ENCODE results near the gene ABCC11.

DNA sequence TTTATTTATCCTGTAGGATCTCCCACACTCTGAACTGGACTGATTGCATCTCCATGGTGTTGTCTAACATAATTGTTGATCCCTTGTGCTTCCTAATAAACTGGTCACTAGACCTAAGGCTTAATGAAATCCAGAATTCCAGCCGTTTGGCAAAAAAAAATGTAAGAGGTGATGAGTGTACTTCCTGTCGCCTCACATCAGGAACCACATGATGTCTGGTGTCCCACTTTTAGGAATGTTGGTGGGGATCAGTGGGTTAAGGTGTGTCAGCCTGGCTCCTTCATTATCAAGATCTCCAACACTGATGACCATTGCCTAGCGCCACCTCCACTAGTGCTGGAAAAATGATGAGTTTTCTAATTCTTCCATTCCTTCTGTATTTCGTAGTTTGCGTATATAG, 21.9 kb downstream of the ABCC11 start:
- no peak for TF ChIP-seq ZNF512B (CRISPR knock-in tag; IDR thresholded peaks at IDR 0.05; ENCODE audit: borderline replicate concordance)
- TF ChIP-seq, protein P1, sequence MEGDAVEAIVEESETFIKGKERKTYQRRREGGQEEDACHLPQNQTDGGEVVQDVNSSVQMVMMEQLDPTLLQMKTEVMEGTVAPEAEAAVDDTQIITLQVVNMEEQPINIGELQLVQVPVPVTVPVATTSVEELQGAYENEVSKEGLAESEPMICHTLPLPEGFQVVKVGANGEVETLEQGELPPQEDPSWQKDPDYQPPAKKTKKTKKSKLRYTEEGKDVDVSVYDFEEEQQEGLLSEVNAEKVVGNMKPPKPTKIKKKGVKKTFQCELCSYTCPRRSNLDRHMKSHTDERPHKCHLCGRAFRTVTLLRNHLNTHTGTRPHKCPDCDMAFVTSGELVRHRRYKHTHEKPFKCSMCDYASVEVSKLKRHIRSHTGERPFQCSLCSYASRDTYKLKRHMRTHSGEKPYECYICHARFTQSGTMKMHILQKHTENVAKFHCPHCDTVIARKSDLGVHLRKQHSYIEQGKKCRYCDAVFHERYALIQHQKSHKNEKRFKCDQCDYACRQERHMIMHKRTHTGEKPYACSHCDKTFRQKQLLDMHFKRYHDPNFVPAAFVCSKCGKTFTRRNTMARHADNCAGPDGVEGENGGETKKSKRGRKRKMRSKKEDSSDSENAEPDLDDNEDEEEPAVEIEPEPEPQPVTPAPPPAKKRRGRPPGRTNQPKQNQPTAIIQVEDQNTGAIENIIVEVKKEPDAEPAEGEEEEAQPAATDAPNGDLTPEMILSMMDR (CRISPR knock-in tag; IDR thresholded peaks at IDR 0.05), result no peak
- TF ChIP-seq POLR2AphosphoS5 (IDR thresholded peaks at IDR 0.05; ENCODE audit: low read depth, low read length), result no peak
- TF ChIP-seq ZNF3 (CRISPR knock-in tag; IDR thresholded peaks at IDR 0.05), result no peak
- no peak for TF ChIP-seq CCDC6 (CRISPR knock-in tag; IDR thresholded peaks at IDR 0.05)
- no peak for TF ChIP-seq NR1H2 (CRISPR knock-in tag; IDR thresholded peaks at IDR 0.05; ENCODE audit: borderline replicate concordance, low read depth)
- no peak for TF ChIP-seq JUN (CRISPR knock-in tag; IDR thresholded peaks at IDR 0.05)
- no peak for TF ChIP-seq U2AF1 (optimal IDR thresholded peaks at IDR 0.05; ENCODE audit: low read depth, low read length)
- TF ChIP-seq, protein P2, sequence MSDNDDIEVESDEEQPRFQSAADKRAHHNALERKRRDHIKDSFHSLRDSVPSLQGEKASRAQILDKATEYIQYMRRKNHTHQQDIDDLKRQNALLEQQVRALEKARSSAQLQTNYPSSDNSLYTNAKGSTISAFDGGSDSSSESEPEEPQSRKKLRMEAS (IDR thresholded peaks at IDR 0.05), result no peak
- TF ChIP-seq GRHL1 (CRISPR knock-in tag; conservative IDR thresholded peaks at IDR 0.05), result no peak
- no peak for TF ChIP-seq SP5 (CRISPR knock-in tag; IDR thresholded peaks at IDR 0.05; ENCODE audit: borderline replicate concordance, low read depth)
- TF ChIP-seq ISL2 (CRISPR knock-in tag; IDR thresholded peaks at IDR 0.05), result no peak

Measured in HepG2 (cell line).